ENCODE measurements around the gene IQGAP3. TPM values are rescaled to one million over a fixed set of nuclear protein-coding genes. Genes with fewer than 3 reads are reported as not detected.
"Not testable (repeated sequence)": the region's sequence is repeated elsewhere in the genome, so short reads cannot be mapped to it uniquely, and the experiment has no call there.

Gene IQGAP3
- total RNA-seq, 2 donors from 2014 or later = 13.6 to 57.9 TPM

DNA sequence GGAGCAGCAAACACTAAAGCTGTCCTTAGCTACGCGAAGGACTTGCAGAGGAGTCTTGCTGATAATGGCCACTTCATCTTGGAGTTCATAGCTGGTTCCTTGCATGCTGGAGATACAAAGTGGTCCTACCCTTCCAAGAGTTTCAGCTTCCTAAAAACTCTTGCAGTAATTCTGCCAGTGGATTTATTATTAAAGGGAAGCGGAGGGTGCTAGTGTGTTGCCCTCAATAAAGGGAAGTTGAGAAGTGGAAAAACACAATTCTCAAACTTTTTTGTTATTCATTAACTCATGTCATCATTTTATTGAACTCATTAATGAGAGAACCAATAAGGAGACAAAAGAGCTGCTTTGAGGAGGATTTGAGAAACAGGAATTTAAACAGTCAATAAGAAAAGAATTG, 40.3 kb upstream of the IQGAP3 start:
- DNase-seq = no peak
- H3K36me3 ChIP-seq = no peaks in the 10 kb centered on the region
- intact Hi-C loops (cut with DNase I) = loop anchor here (5.0 kb wide), 1 partner anchor 230 kb away; no protein-coding TSS in a partner anchor
- H3K4me3 ChIP-seq = no peak overlapping the region
- TF ChIP-seq, protein P1, sequence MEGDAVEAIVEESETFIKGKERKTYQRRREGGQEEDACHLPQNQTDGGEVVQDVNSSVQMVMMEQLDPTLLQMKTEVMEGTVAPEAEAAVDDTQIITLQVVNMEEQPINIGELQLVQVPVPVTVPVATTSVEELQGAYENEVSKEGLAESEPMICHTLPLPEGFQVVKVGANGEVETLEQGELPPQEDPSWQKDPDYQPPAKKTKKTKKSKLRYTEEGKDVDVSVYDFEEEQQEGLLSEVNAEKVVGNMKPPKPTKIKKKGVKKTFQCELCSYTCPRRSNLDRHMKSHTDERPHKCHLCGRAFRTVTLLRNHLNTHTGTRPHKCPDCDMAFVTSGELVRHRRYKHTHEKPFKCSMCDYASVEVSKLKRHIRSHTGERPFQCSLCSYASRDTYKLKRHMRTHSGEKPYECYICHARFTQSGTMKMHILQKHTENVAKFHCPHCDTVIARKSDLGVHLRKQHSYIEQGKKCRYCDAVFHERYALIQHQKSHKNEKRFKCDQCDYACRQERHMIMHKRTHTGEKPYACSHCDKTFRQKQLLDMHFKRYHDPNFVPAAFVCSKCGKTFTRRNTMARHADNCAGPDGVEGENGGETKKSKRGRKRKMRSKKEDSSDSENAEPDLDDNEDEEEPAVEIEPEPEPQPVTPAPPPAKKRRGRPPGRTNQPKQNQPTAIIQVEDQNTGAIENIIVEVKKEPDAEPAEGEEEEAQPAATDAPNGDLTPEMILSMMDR (IDR thresholded peaks at IDR 0.05) = no peak
- no peak overlapping the region for H3K27ac ChIP-seq
- H3K4me1 ChIP-seq = no peaks in the 10 kb centered on the region
- no peak overlapping the region for H3K9ac ChIP-seq (ENCODE audit: low read depth in 2 of 2, low read length in 2 of 2)
- H3K27me3 ChIP-seq = peaks cover 6% of the 10 kb centered on the region
- H3K9me3 ChIP-seq = no peaks in the 10 kb centered on the region

DNA sequence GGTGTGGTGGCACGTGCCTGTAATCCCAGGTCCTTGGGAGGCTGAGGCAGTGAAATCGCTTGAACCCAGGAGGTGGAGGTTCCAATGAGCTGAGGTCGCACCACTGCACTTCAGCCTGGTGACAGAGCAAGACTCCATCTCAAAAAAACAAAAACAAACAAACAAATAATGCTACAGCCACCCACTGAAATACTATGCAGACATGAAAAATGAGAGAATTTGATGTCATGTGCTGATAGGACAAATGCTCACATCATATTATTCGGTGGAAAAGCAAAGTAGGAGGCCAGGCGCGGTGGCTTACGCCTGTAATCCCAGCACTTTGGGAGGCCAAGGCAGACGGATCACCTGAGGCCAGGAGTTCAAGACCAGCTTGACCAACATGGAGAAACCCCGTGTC, 37.7 kb upstream of the IQGAP3 start:
- intact Hi-C loops (cut with DNase I) = loop anchor here (5.0 kb wide), 1 partner anchor 228 kb away; no protein-coding TSS in a partner anchor
- DNase-seq; H3K4me3 ChIP-seq; H3K36me3 ChIP-seq; H3K9ac ChIP-seq (ENCODE audit: low read depth in 2 of 2, low read length in 2 of 2); H3K27me3 ChIP-seq; H3K27ac ChIP-seq; H3K4me1 ChIP-seq; H3K9me3 ChIP-seq: not testable (repeated sequence)

DNA sequence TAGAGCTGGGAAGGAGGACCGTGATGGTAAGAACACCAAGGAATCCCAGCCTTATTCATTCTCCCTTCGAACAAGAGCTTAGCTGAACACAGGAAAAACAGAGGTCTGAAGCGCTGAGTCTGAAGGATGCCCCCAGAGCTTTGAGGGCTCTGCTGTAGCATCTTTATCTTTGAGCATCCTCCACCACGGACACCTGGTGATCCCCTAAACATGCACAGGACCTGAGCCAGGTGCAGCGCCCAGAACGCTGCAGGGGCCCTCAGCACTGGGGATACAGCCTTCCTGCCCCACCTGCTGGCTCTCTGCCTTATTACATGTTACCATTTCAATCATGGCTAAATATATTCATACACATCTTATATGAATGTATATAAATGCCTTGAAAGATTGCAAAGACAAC, 36.6 kb upstream of the IQGAP3 start:
- no peak overlapping the region for H3K9ac ChIP-seq (ENCODE audit: low read depth in 2 of 2, low read length in 2 of 2)
- intact Hi-C loops (cut with DNase I) = no loop called here
- H3K4me3 ChIP-seq = no peak overlapping the region
- no peak overlapping the region for H3K27ac ChIP-seq
- H3K4me1 ChIP-seq = no peaks in the 10 kb centered on the region
- DNase-seq = peak; percentile 41
- TF ChIP-seq, protein P1 (IDR thresholded peaks at IDR 0.05) = peak; percentile 34
- no peaks in the 10 kb centered on the region for H3K9me3 ChIP-seq
- no peaks in the 10 kb centered on the region for H3K36me3 ChIP-seq
- no peaks in the 10 kb centered on the region for H3K27me3 ChIP-seq

DNA sequence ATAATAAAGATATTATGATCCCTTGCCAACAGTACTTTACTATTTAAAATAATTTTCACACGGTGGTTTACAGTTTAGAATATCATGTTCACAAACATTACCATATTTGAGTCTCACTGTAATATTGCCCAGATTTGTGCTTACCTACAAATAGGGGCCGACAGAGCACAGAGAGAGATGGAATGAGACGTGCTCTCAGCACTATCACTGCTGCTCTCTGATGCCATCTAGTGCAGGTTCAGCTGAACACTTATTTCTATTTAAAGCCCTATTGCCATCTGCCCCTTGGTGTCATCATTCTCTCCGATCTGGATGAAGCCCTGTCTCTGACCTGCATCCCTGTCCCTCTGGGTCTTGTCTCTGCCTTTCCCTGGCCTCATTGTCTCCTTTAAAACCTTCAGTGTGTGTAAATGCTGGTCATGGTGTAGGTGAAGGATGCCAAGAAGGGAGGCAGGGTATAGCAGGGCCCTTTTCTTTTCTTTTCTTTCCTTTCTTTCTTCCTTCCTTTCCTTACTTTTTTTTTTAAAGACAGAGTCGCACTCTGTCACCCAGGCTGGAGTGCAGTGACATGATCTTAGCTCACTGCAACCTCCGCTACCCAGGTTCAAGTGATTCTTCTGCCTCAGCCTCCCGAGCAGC, 35.8 kb upstream of the IQGAP3 start:
- no peaks in the 10 kb centered on the region for H3K9me3 ChIP-seq
- DNase-seq = peak; percentile 58
- TF ChIP-seq, protein P1 (IDR thresholded peaks at IDR 0.05) = peak; percentile 64
- intact Hi-C loops (cut with DNase I) = no loop called here
- H3K4me3 ChIP-seq = no peak overlapping the region
- H3K36me3 ChIP-seq = no peaks in the 10 kb centered on the region
- H3K4me1 ChIP-seq = no peaks in the 10 kb centered on the region
- H3K27ac ChIP-seq = no peak overlapping the region
- no peak overlapping the region for H3K9ac ChIP-seq (ENCODE audit: low read depth in 2 of 2, low read length in 2 of 2)
- no peaks in the 10 kb centered on the region for H3K27me3 ChIP-seq

DNA sequence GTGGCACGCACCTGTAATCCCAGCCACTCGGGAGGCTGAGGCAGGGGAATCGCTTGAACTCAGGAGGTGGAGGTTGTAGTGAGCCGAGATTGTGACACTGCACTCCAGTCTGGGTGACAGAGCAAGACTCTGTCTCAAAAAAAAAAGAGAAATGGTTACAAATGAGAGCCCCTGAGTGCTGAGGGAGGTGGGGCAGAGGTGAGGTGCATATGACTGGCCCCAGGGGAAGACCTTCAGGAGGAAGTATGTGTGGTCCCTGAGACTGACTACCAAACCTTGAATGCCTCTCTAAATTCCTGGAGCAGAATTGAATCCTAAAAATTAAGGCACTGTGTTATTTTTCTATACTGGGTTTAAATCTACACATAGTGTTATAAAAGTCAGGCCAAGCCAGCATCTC, 35.0 kb upstream of the IQGAP3 start:
- H3K4me3 ChIP-seq; H3K36me3 ChIP-seq; intact Hi-C loops (cut with DNase I); H3K4me1 ChIP-seq; H3K27me3 ChIP-seq; DNase-seq; H3K9ac ChIP-seq (ENCODE audit: low read depth in 2 of 2, low read length in 2 of 2); H3K9me3 ChIP-seq; H3K27ac ChIP-seq: not testable (repeated sequence)

DNA sequence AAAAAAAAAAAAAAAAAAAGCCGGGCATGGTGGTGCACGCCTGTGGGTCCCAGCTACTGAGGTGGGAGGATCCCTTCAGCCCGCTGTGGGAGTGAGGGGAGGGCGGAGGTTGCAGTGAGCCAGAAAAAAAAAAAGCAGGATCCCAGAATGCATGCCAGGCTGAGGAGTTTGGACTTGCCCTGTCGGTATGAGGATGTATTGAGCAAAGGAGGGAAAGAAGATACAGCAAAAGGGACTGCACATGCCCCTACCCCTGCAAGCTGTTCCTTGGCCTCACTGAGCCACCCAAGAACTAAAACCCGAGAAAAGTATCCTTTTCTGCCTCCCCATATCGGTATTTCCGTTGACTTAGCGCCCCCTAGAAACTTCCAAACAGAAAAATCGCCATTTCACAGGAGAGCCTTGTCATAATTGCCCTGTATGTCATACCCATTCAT, 30.2 kb upstream of the IQGAP3 start:
- Histone ChIP-seq H3K4me1 (peaks cover 5% of the 10 kb centered on the region), H3K27ac (no peak overlapping the region), H3K9me3 (no peaks in the 10 kb centered on the region), H3K36me3 (no peaks in the 10 kb centered on the region), H3K4me3 (no peak overlapping the region), H3K9ac (ENCODE audit: low read depth in 2 of 2, low read length in 2 of 2) (peak overlapping the region in 1 of 2 donors; percentile 9), H3K27me3 (no peaks in the 10 kb centered on the region)
- TF ChIP-seq, protein P1 (IDR thresholded peaks at IDR 0.05) = peak; percentile 20
- DNase-seq = peak; percentile 31
- intact Hi-C loops (cut with DNase I) = loop anchor here (5.0 kb wide), 1 partner anchor 150 kb away; no protein-coding TSS in a partner anchor
